SK-N-SH (cell line): Measurements from ENCODE around the gene DNMT3A. TPM values are rescaled to one million over a fixed set of nuclear protein-coding genes. Genes with fewer than 3 reads are reported as not detected.

Source experiments
- CTCF ChIA-PET: fragments of 300-600, 350-600 bp; formaldehyde crosslinking; extraction: SDS; loops from one replicate; lab custom pipeline; 2021; lab: Yijun Ruan, JAX
- POLR2A ChIA-PET: fragments of 350-600 bp; sonication (Branson Sonifier 250); formaldehyde crosslinking; extraction: SDS; loops from one replicate; lab custom pipeline; 2020; ENCODE audit warnings: antibody characterized with exemption, inconsistent platforms; lab: Yijun Ruan, JAX
- DNase-seq: peaks from one replicate; pipeline ENCODE4 v3.0.0; 2012
- H2AFZ ChIP-seq: fragments of 200-600 bp; sonication (generic); 2 replicates; pipeline ENCODE4 v1.8.1; 2016; ENCODE audit warnings: antibody characterized with exemption, mild to moderate bottlenecking, low read depth
- H3F3A ChIP-seq: fragments of 200-600 bp; sonication (generic); replicated peaks from 2 replicates; pipeline ENCODE3; 2016; ENCODE audit warnings: antibody characterized with exemption, mild to moderate bottlenecking; ENCODE audit not compliant: insufficient read depth
- H3K27ac ChIP-seq, 2 experiments: fragments of 200-500 bp in 1 of 2; fragments of 200-600 bp in 1 of 2; sonication (Bioruptor generic) in 1 of 2; sonication (generic), shearing (Covaris generic) in 1 of 2; 2 replicates each; pipeline versions ENCODE4 v1.5.1 to v1.6.1; 2014 to 2016; ENCODE audit warnings: low read depth in 2 of 2, inconsistent platforms in 1 of 2, low read length in 1 of 2, mild to moderate bottlenecking in 1 of 2, mixed read lengths in 1 of 2
- H3K27me3 ChIP-seq: fragments of 200-600 bp; sonication (generic), shearing (Covaris generic); 2 replicates; pipeline ENCODE4 v1.6.1; 2016; ENCODE audit warnings: mixed run types; ENCODE audit not compliant: insufficient read depth
- H3K36me3 ChIP-seq, 2 experiments: fragments of 200-500 bp in 1 of 2; fragments of 200-600 bp in 1 of 2; sonication (Bioruptor generic) in 1 of 2; sonication (generic) in 1 of 2; replicated peaks in 1 of 2; 2 replicates each; pipeline versions ENCODE3 to v1.5.1; 2014 to 2016; ENCODE audit warnings: low read length in 1 of 2, mild to moderate bottlenecking in 1 of 2; ENCODE audit not compliant: insufficient read depth in 2 of 2, control insufficient read depth in 1 of 2
- H3K4me1 ChIP-seq, 2 experiments: fragments of 200-500 bp in 1 of 2; fragments of 200-600 bp in 1 of 2; sonication (Bioruptor generic) in 1 of 2; sonication (generic), shearing (Covaris generic) in 1 of 2; 2 replicates each; pipeline versions ENCODE4 v1.5.1 to v1.6.1; 2014 to 2016; ENCODE audit warnings: low read depth in 1 of 2, low read length in 1 of 2, mixed run types in 1 of 2; ENCODE audit not compliant: insufficient read depth in 2 of 2, control insufficient read depth in 1 of 2
- H3K4me2 ChIP-seq: fragments of 200-600 bp; sonication (generic), shearing (Covaris generic); 2 replicates; pipeline ENCODE4 v1.6.1; 2017; ENCODE audit warnings: mixed run types
- H3K4me3 ChIP-seq, 2 experiments: fragments of 200-500 bp in 1 of 2; fragments of 200-600 bp in 1 of 2; sonication (Bioruptor generic) in 1 of 2; sonication (generic), shearing (Covaris generic) in 1 of 2; 2 replicates each; pipeline versions ENCODE4 v1.5.1 to v1.8.1; 2014 to 2016; ENCODE audit warnings: low read depth in 2 of 2, inconsistent platforms in 1 of 2, low read length in 1 of 2, mild to moderate bottlenecking in 1 of 2, mixed read lengths in 1 of 2, moderate library complexity in 1 of 2
- H3K79me2 ChIP-seq: fragments of 200-600 bp; sonication (generic); 2 replicates; pipeline ENCODE4 v1.8.1; 2017; ENCODE audit warnings: mild to moderate bottlenecking; ENCODE audit not compliant: insufficient read depth
- H3K9ac ChIP-seq: fragments of 200-600 bp; sonication (generic); 2 replicates; pipeline ENCODE4 v1.6.1; 2017; ENCODE audit warnings: mixed run types
- H3K9me2 ChIP-seq: fragments of 200-600 bp; sonication (generic); 2 replicates; pipeline ENCODE4 v1.6.1; 2017; ENCODE audit warnings: mixed run types
- H3K9me3 ChIP-seq: fragments of 200-600 bp; sonication (generic); 2 replicates; pipeline ENCODE4 v1.6.1; 2017; ENCODE audit warnings: mixed run types, mild to moderate bottlenecking, moderate library complexity
- H4K20me1 ChIP-seq: fragments of 200-600 bp; sonication (generic); 2 replicates; pipeline ENCODE4 v1.6.1; 2017; ENCODE audit warnings: mild to moderate bottlenecking, mixed run types; ENCODE audit not compliant: insufficient read depth
- CHD2 ChIP-seq: fragments of 150-350 bp; IDR thresholded peaks from 2 replicates; pipeline ENCODE4 v1.6.1; 2018; ENCODE audit warnings: low read length; ENCODE audit not compliant: partially characterized antibody
- ELF1 ChIP-seq: IDR thresholded peaks from 2 replicates; pipeline ENCODE4 v1.4.0; 2012
- EP300 ChIP-seq, 2 experiments: IDR thresholded peaks; 2 replicates each; pipeline versions ENCODE4 v1.4.0 to v1.6.1; 2012; ENCODE audit warnings: borderline replicate concordance in 1 of 2, low read depth in 1 of 2, low read length in 1 of 2
- EZH2phosphoT487 ChIP-seq: fragments of 200-600 bp; sonication (generic); IDR thresholded peaks from 2 replicates; pipeline ENCODE4 v1.6.1; 2017; ENCODE audit warnings: low read depth, mixed run types, mild to moderate bottlenecking, antibody characterized with exemption, moderate library complexity, borderline replicate concordance
- FOSL2 ChIP-seq: IDR thresholded peaks from 2 replicates; pipeline ENCODE4 v1.4.0; 2012; ENCODE audit warnings: low read depth, mild to moderate bottlenecking, moderate library complexity, borderline replicate concordance
- GABPA ChIP-seq: IDR thresholded peaks from 2 replicates; pipeline ENCODE4 v1.4.0; 2012; ENCODE audit warnings: low read depth, mild to moderate bottlenecking
- GATA2 ChIP-seq: sonication (generic); formaldehyde crosslinking; IDR thresholded peaks from 2 replicates; pipeline ENCODE4 v1.5.0; 2020; ENCODE audit warnings: mild to moderate bottlenecking, missing genetic modification reagents
- JUND ChIP-seq: IDR thresholded peaks from 2 replicates; pipeline ENCODE4 v1.4.0; 2012
- MEF2A ChIP-seq: IDR thresholded peaks from 2 replicates; pipeline ENCODE4 v1.4.0; 2012; ENCODE audit warnings: low read depth, borderline replicate concordance
- RAD21 ChIP-seq: IDR thresholded peaks from 2 replicates; pipeline ENCODE4 v1.6.1; 2012; ENCODE audit warnings: mild to moderate bottlenecking, low read length
- RCOR1 ChIP-seq: fragments of 150-350 bp; IDR thresholded peaks from 2 replicates; pipeline ENCODE4 v1.6.1; 2017; ENCODE audit warnings: antibody characterized with exemption, low read length
- REST ChIP-seq: IDR thresholded peaks from 2 replicates; pipeline ENCODE4 v1.6.1; 2012; ENCODE audit warnings: mild to moderate bottlenecking, low read depth, low read length, moderate library complexity
- RFX5 ChIP-seq: IDR thresholded peaks from 2 replicates; pipeline ENCODE4 v1.6.1; 2012; ENCODE audit warnings: mild to moderate bottlenecking, improper control_type of control experiment, low read length
- RXRA ChIP-seq: IDR thresholded peaks from 2 replicates; pipeline ENCODE4 v1.4.0; 2012; ENCODE audit warnings: low read depth, mild to moderate bottlenecking, borderline replicate concordance
- TAF1 ChIP-seq: IDR thresholded peaks from 2 replicates; pipeline ENCODE4 v1.6.1; 2012; ENCODE audit warnings: low read depth, mild to moderate bottlenecking, low read length, moderate library complexity, borderline replicate concordance
- USF1 ChIP-seq: IDR thresholded peaks from 2 replicates; pipeline ENCODE4 v1.4.0; 2012; ENCODE audit warnings: low read depth, borderline replicate concordance
- WGBS: methylation state at CpG from one replicate; pipeline ENCODE4 v1.1.6; 2017; ENCODE audit warnings: low lambda C conversion rate; 5-methylcytosine and 5-hydroxymethylcytosine counted together
- polyA plus RNA-seq, 3 experiments: library from polyadenylated mRNA; depleted of rRNA; stranded (reverse); fragments of >200 nt; gene quantifications; 2 replicates each; pipeline ENCODE4 v1.2.3, GENCODE V29; 2012

The DNMT3A gene
- polyA plus RNA-seq, 1 of the 3 experiments (the other 2 are of a cell fraction): 5.6 TPM

GRCh38 chr2:25241452-25241851 is 100.3 kb downstream of the DNMT3A start:
- no peaks in the 10 kb centered on the region for H3K27me3 ChIP-seq
- H3K9me2 ChIP-seq: no peaks in the 10 kb centered on the region
- no peak overlapping the region for H3K4me2 ChIP-seq
- H3K9me3 ChIP-seq: no peaks in the 10 kb centered on the region
- H4K20me1 ChIP-seq: no peaks in the 10 kb centered on the region
- peaks cover 32 to 92% of the 10 kb centered on the region in 2 experiments for H3K36me3 ChIP-seq
- no peak overlapping the region for H3K4me3 ChIP-seq
- H3K79me2 ChIP-seq: no peaks in the 10 kb centered on the region
- no peak for DNase-seq
- no peak overlapping the region for H2AFZ ChIP-seq
- CTCF ChIA-PET: interaction anchor here (0.7 to 9.7 kb wide), 4 partner anchors 9 to 266 kb away, joined by 3 to 94 read pairs (median 4); no protein-coding TSS in a partner anchor
- H3K4me1 ChIP-seq: no peaks in the 10 kb centered on the region; a peak in 1 of 4 replicates
- POLR2A ChIA-PET: no interaction called here
- no peak overlapping the region; a peak in 1 of 4 replicates for H3K27ac ChIP-seq
- no peak overlapping the region for H3K9ac ChIP-seq
- H3F3A ChIP-seq: no peaks in the 10 kb centered on the region
- TF ChIP-seq MEF2A (no peak), CHD2 (no peak), USF1 (no peak), RFX5 (no peak), FOSL2 (no peak), EZH2phosphoT487 (no peak), RAD21 (no peak), JUND (no peak), ELF1 (no peak), EP300 (IDR thresholded peaks at IDR 0.05; ENCODE audit: borderline replicate concordance in 1 of 2, low read depth in 1 of 2, low read length in 1 of 2) (no peak), RXRA (no peak), GABPA (no peak), RCOR1 (no peak), GATA2 (CRISPR knock-in tag) (no peak), REST (no peak), TAF1 (no peak)
- WGBS: 96% methylated on average over 8 of the region's 13 CpGs
